ENCODE data around the gene UBQLN1. TPM values are rescaled to one million over a fixed set of nuclear protein-coding genes. Genes with fewer than 3 reads are reported as not detected.

UBQLN1 gene
- total RNA-seq, 1 experiment from 2014 or later: 169 TPM

DNA sequence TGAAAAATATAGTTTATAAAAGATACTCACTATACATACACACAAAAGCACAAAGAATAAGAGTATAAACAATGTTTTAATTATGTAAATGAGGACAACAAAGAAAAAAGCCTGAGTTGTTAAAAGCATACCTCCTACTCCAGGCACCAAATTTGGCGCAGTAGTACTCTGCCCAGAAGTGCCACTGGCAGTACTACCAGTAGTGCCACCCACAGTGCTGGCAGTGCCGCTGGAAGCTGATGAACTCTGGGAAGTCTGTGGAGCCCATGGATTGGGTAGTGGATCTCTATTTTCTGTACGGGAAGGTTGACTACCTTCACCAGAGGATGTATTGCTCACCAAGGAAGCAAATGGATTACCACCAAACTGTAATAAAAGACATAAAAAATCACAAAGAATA lies 30.2 kb downstream of the UBQLN1 start:
- Mint-ChIP-seq H3K4me1 (ENCODE audit: insufficient read depth, unreplicated experiment) (peaks cover 5% of the 10 kb centered on the region), H3K27ac (ENCODE audit: low read depth, unreplicated experiment) (no peak overlapping the region), H3K4me3 (ENCODE audit: unreplicated experiment) (no peak overlapping the region), H3K27me3 (ENCODE audit: insufficient read depth, unreplicated experiment) (no peaks in the 10 kb centered on the region), H3K9me3 (ENCODE audit: unreplicated experiment) (no peaks in the 10 kb centered on the region), H3K36me3 (ENCODE audit: insufficient read depth, unreplicated experiment) (peaks cover 95% of the 10 kb centered on the region)
- POLR2A ChIA-PET: interaction anchor here (0.7 to 1.6 kb wide), 3 partner anchors 9 to 30 kb away, joined by 3 to 4 read pairs (median 3); partner anchors contain the start of gene UBQLN1
- BruUV-seq (replicated peaks): no TSS peak
- DNase-seq (ENCODE audit: unreplicated experiment): no peak
- TF ChIP-seq, protein P1, sequence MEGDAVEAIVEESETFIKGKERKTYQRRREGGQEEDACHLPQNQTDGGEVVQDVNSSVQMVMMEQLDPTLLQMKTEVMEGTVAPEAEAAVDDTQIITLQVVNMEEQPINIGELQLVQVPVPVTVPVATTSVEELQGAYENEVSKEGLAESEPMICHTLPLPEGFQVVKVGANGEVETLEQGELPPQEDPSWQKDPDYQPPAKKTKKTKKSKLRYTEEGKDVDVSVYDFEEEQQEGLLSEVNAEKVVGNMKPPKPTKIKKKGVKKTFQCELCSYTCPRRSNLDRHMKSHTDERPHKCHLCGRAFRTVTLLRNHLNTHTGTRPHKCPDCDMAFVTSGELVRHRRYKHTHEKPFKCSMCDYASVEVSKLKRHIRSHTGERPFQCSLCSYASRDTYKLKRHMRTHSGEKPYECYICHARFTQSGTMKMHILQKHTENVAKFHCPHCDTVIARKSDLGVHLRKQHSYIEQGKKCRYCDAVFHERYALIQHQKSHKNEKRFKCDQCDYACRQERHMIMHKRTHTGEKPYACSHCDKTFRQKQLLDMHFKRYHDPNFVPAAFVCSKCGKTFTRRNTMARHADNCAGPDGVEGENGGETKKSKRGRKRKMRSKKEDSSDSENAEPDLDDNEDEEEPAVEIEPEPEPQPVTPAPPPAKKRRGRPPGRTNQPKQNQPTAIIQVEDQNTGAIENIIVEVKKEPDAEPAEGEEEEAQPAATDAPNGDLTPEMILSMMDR (IDR thresholded peaks at IDR 0.05; ENCODE audit: unreplicated experiment): no peak
- CTCF ChIA-PET: interaction anchor here (0.6 to 1.4 kb wide), 3 partner anchors 19 to 1168 kb away, joined by 3 to 4 read pairs (median 3); partner anchors contain the start of gene FRMD3
- intact Hi-C loops (cut with micrococcal nuclease): no loop called here

DNA sequence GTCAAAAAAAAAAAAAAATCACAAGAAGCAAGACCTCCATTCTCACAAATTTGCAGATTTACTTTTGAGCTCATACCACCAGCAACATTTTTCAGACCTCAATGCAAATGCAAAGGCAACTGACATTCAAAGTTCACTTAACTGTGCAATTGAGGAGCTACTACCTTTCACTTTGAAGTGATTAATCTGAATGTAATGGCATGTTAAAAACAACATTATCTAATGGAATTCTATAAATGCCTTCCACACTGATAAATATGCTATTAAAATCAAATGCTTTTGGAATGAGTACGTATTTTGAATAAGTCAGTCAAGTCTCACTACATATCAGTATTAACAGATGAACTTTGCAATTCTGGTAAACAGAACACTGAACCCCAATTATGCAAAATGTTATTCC lies 32.3 kb downstream of the UBQLN1 start:
- TF ChIP-seq, protein P1 (IDR thresholded peaks at IDR 0.05; ENCODE audit: unreplicated experiment): no peak
- Mint-ChIP-seq H3K27me3 (ENCODE audit: insufficient read depth, unreplicated experiment) (no peaks in the 10 kb centered on the region), H3K4me1 (ENCODE audit: insufficient read depth, unreplicated experiment) (peaks cover 5% of the 10 kb centered on the region), H3K9me3 (ENCODE audit: unreplicated experiment) (no peaks in the 10 kb centered on the region), H3K27ac (ENCODE audit: low read depth, unreplicated experiment) (no peak overlapping the region), H3K4me3 (ENCODE audit: unreplicated experiment) (no peak overlapping the region), H3K36me3 (ENCODE audit: insufficient read depth, unreplicated experiment) (peaks cover 93% of the 10 kb centered on the region)
- POLR2A ChIA-PET: no interaction called here
- CTCF ChIA-PET: interaction anchor here (0.6 kb wide), 1 partner anchor 21 kb away, joined by 3 read pairs; no protein-coding TSS in a partner anchor
- no peak for DNase-seq (ENCODE audit: unreplicated experiment)
- intact Hi-C loops (cut with micrococcal nuclease): no loop called here
- no TSS peak for BruUV-seq (replicated peaks)

DNA sequence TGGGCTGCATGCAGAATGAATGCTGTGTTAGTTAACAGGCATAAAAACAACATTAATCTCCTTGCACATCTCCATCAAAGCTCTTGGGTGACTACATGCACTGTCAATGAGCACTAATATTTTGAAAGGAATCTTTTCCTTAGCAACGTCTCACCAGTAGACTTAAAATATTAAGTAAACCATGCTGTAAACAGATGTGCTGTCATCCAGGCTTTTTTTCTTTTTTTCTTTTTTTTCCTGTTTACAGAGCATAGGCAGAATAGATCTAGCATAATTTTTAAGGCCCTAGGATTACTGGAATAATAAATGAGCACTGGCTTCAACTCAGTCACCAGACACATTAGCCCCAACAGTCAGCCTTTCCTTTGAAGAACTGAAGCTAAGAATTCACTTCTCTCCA lies 36.3 kb downstream of the UBQLN1 start:
- BruUV-seq (replicated peaks): no TSS peak
- TF ChIP-seq, protein P1 (IDR thresholded peaks at IDR 0.05; ENCODE audit: unreplicated experiment): no peak
- H3K27me3 Mint-ChIP-seq (ENCODE audit: insufficient read depth, unreplicated experiment): no peaks in the 10 kb centered on the region
- ChIA-PET CTCF (interaction anchor here (2.1 to 2.5 kb wide), 2 partner anchors 9 to 14 kb away, joined by 6 to 7 read pairs; no protein-coding TSS in a partner anchor), POLR2A (interaction anchor here (0.8 to 1.1 kb wide), 2 partner anchors 14 to 37 kb away, joined by 4 read pairs; no protein-coding TSS in a partner anchor)
- no peak overlapping the region for H3K27ac Mint-ChIP-seq (ENCODE audit: low read depth, unreplicated experiment)
- intact Hi-C loops (cut with micrococcal nuclease): no loop called here
- no peak for DNase-seq (ENCODE audit: unreplicated experiment)
- H3K4me1 Mint-ChIP-seq (ENCODE audit: insufficient read depth, unreplicated experiment): peaks cover 1% of the 10 kb centered on the region
- H3K4me3 Mint-ChIP-seq (ENCODE audit: unreplicated experiment): no peak overlapping the region
- no peaks in the 10 kb centered on the region for H3K9me3 Mint-ChIP-seq (ENCODE audit: unreplicated experiment)
- H3K36me3 Mint-ChIP-seq (ENCODE audit: insufficient read depth, unreplicated experiment): peaks cover 80% of the 10 kb centered on the region

DNA sequence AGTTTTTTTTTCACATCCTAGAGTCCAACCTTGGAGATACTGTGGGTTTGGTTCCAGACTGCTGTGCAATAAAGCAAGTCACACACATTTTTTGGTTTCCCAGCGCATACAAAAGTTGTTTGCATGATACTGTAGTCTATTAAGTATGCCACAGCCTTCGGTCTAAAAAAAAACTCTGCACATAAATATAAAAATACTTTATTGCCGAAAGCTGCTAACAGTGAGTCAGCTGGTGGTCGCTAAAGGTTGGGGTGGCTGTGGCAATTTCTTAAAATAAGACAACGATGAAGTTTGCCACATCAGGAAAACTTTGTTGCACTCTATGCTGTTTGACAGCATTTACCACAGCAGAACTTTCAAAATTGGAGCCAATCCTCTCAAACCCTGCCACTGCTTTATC lies 37.4 kb downstream of the UBQLN1 start:
- intact Hi-C loops (cut with micrococcal nuclease): no loop called here
- DNase-seq (ENCODE audit: unreplicated experiment): no peak
- POLR2A ChIA-PET: no interaction called here
- TF ChIP-seq, protein P1 (IDR thresholded peaks at IDR 0.05; ENCODE audit: unreplicated experiment): no peak
- no TSS peak for BruUV-seq (replicated peaks)
- CTCF ChIA-PET: no interaction called here
- no peaks in the 10 kb centered on the region for H3K4me1 Mint-ChIP-seq (ENCODE audit: insufficient read depth, unreplicated experiment)
- H3K27ac Mint-ChIP-seq (ENCODE audit: low read depth, unreplicated experiment): no peak overlapping the region
- no peaks in the 10 kb centered on the region for H3K9me3 Mint-ChIP-seq (ENCODE audit: unreplicated experiment)
- peaks cover 81% of the 10 kb centered on the region for H3K36me3 Mint-ChIP-seq (ENCODE audit: insufficient read depth, unreplicated experiment)
- H3K27me3 Mint-ChIP-seq (ENCODE audit: insufficient read depth, unreplicated experiment): no peaks in the 10 kb centered on the region
- H3K4me3 Mint-ChIP-seq (ENCODE audit: unreplicated experiment): no peak overlapping the region

Data from MCF 10A (cell line).